ENCODE measurements around the gene LY9. TPM values are rescaled to one million over a fixed set of nuclear protein-coding genes. Genes with fewer than 3 reads are reported as not detected.

The LY9 gene
- total RNA-seq, 4 donors from 2014 or later = 0.33 to 2.1 (median 0.63) TPM

GRCh38 chr1:160863061-160863773, 67.2 kb downstream of the LY9 start:
- intact Hi-C loops (cut with DNase I) = no loop called here
- 91% methylated on average over 11 of the region's 11 CpGs for WGBS, 2 donors
- H3K4me1 ChIP-seq = no peaks in the 10 kb centered on the region
- no peaks in the 10 kb centered on the region for H3K36me3 ChIP-seq
- no peak for DNase-seq
- no peaks in the 10 kb centered on the region for H3K27me3 ChIP-seq
- H3K27ac ChIP-seq = no peak overlapping the region
- H3K9me3 ChIP-seq = no peaks in the 10 kb centered on the region
- no peak for TF ChIP-seq CTCF (IDR thresholded peaks at IDR 0.05)
- TF ChIP-seq POLR2A (IDR thresholded peaks at IDR 0.05) = no peak
- no peak overlapping the region for H3K4me3 ChIP-seq (replicated peaks in 1 of 3)

DNA sequence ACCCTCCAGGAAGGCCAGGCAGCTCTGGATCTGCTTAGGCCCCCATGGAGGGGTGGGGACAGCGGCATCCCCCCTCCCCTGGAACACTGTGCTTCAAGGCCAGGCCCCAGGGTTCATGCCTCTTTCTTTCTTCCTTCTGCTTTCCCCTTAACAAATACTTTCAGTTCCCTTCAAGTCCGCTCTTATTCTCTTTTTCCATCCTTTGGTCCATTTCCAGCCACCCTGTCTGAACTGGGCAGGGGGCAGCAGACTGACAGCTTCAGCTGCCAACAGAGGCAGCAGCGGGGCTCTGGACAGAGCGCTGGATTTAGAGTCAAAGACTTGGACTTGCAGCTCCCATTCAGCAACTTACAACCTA, 67.8 kb downstream of the LY9 start:
- no peaks in the 10 kb centered on the region for H3K36me3 ChIP-seq
- no peaks in the 10 kb centered on the region for H3K4me1 ChIP-seq
- TF ChIP-seq CTCF (IDR thresholded peaks at IDR 0.05) (no peak), POLR2A (IDR thresholded peaks at IDR 0.05) (no peak)
- no peak for DNase-seq
- WGBS, 2 donors = 94 to 95% methylated on average over 4 of the region's 4 CpGs
- H3K27ac ChIP-seq = no peak overlapping the region
- H3K9me3 ChIP-seq = no peaks in the 10 kb centered on the region
- intact Hi-C loops (cut with DNase I) = no loop called here
- H3K27me3 ChIP-seq = no peaks in the 10 kb centered on the region
- no peak overlapping the region for H3K4me3 ChIP-seq (replicated peaks in 1 of 3)

DNA sequence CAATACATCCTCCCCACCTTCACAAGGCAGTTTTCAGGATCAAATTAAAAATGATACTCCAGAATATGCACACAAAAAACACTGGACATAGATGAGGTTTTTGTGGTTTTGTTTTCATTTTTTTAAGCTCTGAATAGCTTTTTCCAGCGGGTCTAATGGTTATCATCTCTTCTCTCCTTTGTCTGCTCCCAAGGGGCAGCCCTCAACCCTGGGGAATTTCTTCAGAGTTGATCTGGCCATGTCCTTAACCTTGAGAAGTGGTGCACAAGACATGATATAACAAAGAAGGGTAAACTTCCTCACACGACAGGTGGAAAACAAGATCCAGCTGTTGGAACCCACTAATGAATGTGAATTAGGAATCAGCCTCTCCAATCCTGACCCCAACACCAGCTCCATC, 68.2 kb downstream of the LY9 start:
- Histone ChIP-seq H3K4me1 (no peaks in the 10 kb centered on the region), H3K4me3 (replicated peaks in 1 of 3) (no peak overlapping the region), H3K9me3 (no peaks in the 10 kb centered on the region), H3K27ac (no peak overlapping the region), H3K27me3 (no peaks in the 10 kb centered on the region), H3K36me3 (no peaks in the 10 kb centered on the region)
- TF ChIP-seq CTCF (IDR thresholded peaks at IDR 0.05) (no peak), POLR2A (IDR thresholded peaks at IDR 0.05) (no peak)
- intact Hi-C loops (cut with DNase I) = no loop called here
- DNase-seq = no peak
- WGBS, 2 donors = 63 to 83% methylated on average over 2 of the region's 2 CpGs

GRCh38 chr1:160865337-160865736, 69.4 kb downstream of the LY9 start:
- intact Hi-C loops (cut with DNase I) = no loop called here
- no peak for DNase-seq
- TF ChIP-seq CTCF (IDR thresholded peaks at IDR 0.05) = no peak
- TF ChIP-seq POLR2A (IDR thresholded peaks at IDR 0.05) = no peak

DNA sequence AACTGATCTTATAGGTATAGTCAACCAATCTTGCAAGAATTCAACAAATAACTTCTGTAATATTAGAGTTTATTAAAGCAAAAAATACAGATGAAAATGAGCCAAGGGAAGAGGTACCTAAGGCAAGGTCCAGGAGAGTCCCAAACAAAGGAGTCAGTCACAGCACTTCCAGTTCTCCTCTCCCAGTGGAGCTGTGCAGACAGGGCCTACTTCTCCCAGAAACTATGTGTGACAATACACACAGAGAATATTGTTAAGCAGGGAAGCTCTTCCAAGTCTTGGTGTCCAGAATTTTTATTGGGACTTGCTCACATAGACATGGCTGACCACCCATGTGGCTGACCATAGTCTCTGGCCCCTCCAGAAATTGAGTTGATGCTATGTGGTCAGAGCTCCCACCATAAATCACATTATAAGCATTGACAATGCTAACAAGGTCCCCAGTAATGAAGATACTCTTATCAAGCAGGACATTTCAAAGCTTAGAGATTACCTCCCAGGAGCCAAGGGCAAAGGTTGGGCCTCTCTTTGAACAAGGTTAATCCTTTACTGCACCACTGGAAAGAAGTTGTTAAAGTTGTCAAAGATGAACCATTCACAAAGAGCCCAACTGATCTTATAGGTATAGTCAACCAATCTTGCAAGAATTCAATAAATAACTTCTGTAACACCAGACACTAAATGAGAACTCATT, 70.2 kb downstream of the LY9 start:
- DNase-seq = no peak
- no peak overlapping the region for H3K27ac ChIP-seq
- TF ChIP-seq CTCF (IDR thresholded peaks at IDR 0.05) = no peak
- TF ChIP-seq POLR2A (IDR thresholded peaks at IDR 0.05) = no peak

More at GRCh38 chr1:160865337-160865736, 69.4 kb downstream of the LY9 start:
- WGBS, 2 donors = 86 to 88% methylated on average over 5 of the region's 5 CpGs
- Histone ChIP-seq H3K9me3 (no peaks in the 10 kb centered on the region), H3K27ac (no peak overlapping the region), H3K4me3 (replicated peaks in 1 of 3) (no peak overlapping the region), H3K4me1 (no peaks in the 10 kb centered on the region), H3K36me3 (no peaks in the 10 kb centered on the region), H3K27me3 (no peaks in the 10 kb centered on the region)

More for the DNA sequence above, 70.2 kb downstream of the LY9 start:
- H3K27me3 ChIP-seq = no peaks in the 10 kb centered on the region
- H3K9me3 ChIP-seq = no peaks in the 10 kb centered on the region
- H3K4me1 ChIP-seq = no peaks in the 10 kb centered on the region
- H3K4me3 ChIP-seq (replicated peaks in 1 of 3) = no peak overlapping the region
- H3K36me3 ChIP-seq = no peaks in the 10 kb centered on the region
- intact Hi-C loops (cut with DNase I) = no loop called here

Data from thyroid gland (tissue), 4 donors.